GM11168 (cell line): ENCODE measurements around the gene KRTAP3-2.

Experiments
- in situ Hi-C: fragments of 300-500 bp; cut with MboI; formaldehyde crosslinking; loops from one replicate; pipeline ENCODE4 v1.12.0; 2022; ENCODE audit warnings: low sequenced_read_pairs; ENCODE audit not compliant: unreplicated experiment

KRTAP3-2 gene

DNA sequence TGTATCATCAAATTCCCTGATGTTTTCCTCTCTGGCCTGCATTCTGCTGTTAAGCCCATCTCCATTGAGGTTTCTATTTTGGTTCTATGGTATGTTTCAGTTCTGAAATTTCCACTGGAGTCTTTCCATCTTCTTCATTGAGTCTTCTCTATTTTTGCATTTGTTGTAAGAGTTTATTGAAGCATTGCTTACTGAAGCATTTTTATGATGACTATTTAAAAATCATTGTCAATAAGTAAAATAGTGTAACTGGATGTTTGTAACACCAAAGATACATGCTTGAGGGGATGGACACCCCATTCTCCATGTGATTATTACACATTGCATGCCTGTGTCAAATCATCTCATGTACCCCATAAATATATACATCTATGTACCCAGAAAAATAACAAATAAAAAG, 24.2 kb downstream of the KRTAP3-2 start:
- in situ Hi-C loops, result no loop called here

DNA sequence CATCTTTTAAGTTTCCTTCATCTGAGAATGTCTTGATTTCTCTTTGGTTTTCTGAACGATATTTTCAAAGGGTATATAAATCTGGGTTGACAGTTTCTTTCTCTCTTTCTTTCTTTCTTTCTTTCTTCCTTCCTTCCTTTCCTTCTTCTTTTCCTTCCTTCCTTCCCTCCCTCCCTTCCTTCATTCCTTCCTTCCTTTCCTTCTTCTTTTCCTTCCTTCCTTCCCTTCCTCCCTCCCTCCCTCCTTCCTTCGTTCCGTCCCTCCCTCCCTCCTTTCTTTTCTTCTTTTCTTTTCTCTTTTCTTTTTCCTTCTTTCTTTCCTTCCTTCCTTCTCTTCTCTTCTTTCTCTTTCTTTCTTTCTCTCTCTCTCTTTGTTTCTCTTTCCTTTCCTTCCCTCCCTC, 25.3 kb downstream of the KRTAP3-2 start:
- in situ Hi-C loops, result no loop called here

- in situ Hi-C loops, result no loop called here
These were observed 32.1 kb downstream of the KRTAP3-2 start for GRCh38 chr17:40967582-40967981.

DNA sequence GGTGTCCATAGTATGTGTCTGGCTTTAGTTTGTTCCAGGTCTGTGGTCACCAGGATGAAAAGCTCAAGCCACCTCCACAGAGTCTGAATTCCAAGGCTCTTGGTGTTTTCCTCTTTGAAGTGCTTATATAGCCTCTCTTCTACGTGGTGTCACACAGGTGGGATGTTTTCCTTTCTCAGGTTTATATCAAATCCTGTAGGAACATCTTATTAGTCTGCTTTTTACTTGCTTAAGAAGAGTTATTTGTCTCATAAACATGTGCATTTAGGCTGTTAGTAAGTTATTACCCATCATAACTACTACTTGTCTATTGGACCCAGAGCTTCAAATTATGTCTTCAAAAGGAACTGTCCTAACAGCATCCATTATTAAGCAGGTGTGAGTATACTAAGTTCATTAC, 32.9 kb downstream of the KRTAP3-2 start, which contains the start of gene KRT39:
Gene KRT39, minus strand, starts transcription at position 101 of the 400 bp plus-strand sequence. Its CDS starts 92 bp downstream, at position 9.
- in situ Hi-C loops, result no loop called here

DNA sequence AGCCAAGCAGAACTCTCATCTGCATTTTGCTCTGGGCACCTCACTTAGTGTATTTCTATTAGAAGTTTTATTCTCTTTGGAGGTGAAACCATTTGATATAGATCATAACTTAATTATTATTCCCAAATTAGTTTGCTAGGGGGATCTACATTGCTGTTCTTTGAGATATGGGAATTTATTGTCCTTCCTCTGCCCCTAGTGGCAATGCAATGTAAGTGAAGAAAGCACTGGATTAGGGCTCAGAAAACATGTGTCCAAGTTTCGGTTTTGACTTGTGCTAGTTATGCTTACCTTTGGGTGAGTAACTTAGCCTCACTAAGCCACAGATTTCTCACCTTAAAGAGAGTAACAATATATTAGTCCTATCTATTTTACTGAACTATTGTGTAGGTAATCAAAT, 35.9 kb downstream of the KRTAP3-2 start:
- in situ Hi-C loops, result no loop called here

DNA sequence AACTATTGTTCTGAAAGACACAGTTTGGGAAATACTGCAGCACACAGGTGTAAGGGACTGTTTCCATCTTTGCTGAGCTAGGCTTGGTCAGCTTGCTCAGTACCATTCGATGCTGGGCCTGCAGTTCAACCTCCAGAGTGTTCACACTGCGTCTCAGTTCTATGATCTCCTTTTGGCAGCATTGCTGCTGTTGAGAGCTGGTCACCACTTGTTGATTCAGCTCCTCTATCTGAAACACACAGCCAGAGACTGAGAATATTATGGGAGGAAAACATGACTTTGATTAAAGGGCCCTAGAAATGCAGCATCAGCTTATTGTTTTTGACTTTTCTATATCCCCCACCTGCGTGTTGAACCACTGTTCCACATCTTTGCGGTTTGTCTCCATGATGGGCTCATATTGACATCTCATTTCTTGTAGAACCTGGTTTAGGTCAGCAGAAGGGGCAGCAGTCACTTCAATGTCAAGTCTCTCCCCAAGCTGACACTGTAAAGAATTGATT, 37.6 kb downstream of the KRTAP3-2 start:
- in situ Hi-C loops, result no loop called here

DNA sequence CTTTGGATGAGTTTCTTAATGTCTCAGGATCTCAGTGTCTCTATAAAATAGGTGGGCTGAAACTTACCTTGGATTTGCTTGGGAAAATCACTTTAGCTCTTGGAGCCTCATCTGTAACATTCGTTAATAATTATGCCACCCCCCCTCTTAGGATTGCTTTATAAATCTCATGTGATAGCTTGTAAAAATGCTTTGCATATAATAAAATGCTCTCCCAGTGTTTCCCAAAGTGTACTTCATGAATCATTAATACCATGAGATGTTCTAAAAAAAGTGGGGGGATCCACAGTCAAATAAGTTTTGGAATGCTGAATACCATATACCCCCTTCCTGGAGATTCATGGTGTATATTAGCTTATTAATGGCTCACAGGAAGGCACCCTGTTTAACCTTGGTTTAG, 38.1 kb downstream of the KRTAP3-2 start:
- in situ Hi-C loops, result no loop called here

DNA sequence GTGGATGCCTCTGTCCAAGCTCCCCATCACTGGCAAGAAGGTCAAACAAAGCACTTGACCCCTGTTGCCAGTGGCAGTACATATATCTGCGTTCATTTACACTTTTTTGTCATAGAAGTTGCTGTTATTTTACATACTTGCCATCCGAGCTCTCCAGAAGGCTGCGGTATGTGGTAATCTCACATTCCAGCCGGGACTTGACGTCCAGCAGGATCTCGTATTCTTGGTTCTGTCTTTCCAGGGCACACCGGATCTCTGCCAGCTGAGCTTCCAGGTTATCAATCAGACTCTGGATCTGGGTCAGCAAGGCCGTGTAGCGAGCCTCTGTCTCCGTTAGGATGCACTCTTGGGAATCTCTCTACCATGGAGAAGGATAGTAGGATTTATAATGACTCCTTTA, 39.6 kb downstream of the KRTAP3-2 start:
- in situ Hi-C loops, result no loop called here

DNA sequence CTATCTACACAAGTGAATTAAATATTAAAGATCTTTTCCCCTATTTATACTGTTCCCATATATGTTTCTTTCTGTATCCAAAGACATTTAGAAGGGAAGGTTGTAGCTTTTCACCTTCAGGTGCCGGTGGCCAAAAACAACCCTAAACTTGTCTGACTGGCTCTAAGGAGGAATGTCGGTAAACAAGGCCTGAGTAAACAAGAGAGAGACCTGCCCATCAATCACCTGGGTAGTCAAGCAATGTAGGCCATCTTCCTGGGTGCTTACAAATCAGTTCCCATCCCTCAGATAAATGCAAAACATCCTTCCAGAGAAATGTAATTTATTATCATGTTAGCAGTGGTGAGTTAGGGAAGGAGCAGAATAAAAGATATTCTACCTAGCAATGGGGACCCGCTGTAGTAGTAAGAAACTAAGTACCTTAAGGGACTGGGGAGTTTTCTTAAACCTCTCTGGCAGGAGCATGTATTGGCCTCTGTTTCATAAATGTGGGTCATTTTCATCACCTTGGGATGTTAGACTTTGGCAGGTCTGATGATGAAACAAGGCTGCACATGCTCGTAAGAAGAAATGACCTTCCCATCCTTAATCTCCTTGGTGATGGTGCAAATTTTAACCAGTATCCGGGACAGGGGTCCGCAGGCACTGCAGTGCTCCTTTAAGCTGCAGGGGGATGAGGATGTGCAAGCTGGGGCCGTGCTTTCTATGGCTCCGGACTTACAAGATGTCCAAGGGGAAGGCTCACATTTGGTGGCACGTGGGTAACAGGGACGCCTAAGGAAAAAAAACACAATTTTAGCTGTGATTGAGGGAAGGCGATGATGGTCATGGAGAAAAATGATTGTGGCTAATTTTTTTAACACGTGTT, 41.4 kb downstream of the KRTAP3-2 start:
- in situ Hi-C loops, result no loop called here

DNA sequence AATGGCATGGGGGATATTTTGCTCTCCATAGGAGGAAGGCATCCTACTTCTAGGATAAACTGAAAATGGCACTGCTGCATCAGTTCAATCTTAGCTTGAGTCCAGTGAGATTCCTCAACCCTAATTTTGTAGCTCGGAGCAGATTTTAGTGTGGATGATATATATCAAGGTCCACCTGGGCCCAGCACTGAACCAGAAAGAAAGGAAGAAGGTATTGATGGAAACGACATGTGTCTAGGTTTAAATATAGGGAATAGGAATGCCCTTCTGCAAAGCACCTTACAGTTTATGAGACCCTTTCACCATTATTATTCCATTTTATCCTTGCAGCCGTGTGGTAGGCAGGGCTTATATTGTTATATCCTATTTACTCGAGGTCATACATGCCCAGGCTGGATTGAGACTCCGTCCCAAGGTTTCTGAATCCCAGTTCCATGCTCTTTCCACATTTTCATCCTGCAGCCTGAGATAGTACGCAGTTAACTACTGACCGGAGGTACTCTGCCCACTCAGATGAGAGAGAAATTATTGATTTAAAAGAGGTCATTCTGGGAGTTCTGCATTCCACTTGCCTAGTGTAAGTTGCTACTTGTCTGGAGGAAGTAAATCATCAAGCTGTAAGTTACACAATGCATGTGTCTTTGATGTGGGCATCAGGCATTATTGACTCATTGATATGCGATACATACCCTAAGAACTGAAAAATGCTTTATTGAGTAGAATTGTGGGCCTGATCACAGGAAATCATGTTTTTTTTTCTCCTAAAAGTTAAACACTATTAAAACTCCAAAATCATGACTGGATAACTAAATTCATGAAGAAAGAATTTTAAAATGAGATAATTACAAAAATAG, 43.1 kb downstream of the KRTAP3-2 start:
- in situ Hi-C loops, result no loop called here

GRCh38 chr17:40953881-40954280, 45.8 kb downstream of the KRTAP3-2 start:
- in situ Hi-C loops, result no loop called here

DNA sequence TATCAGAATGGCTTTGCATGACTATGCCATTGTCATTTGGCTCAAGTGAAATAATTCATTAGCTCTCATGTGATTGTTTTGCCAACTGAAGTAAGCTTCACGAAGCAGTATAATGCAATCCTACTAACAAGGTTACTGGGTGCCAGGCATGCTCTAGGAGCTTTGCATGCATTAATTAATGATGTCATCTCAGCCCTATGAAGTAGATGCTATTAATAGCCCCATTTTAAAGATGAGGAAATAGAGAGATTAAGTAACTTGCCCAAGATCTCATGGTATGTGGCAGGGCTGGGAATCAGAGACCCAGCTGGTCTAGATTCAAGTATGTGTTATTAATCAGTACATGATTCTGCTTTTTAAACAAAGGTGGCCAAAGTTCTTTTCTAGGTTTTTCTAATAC, 47.0 kb downstream of the KRTAP3-2 start:
- in situ Hi-C loops, result no loop called here

- in situ Hi-C loops, result no loop called here
These were observed 47.6 kb downstream of the KRTAP3-2 start for GRCh38 chr17:40952154-40952553.

GRCh38 chr17:40951011-40951622, 48.6 kb downstream of the KRTAP3-2 start:
- in situ Hi-C loops, result no loop called here

DNA sequence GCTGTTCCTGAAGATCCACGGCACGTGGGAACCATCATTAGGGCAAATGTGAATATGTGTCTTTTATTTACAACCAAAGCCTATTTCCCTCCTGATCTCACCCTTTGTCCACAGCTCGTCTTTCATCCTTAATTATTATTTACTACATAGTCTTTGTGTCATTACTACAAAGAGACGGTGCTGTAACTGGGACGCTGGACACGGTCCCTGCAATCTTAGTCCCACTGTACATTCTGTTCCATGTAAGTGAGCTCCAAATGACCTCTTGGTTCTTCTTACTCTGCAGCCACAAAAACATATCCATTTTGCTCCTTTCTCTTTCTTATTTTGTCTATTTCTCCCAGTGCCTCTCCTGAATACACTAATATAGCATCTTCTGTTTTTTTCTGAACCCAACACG, 49.5 kb downstream of the KRTAP3-2 start:
- in situ Hi-C loops, result no loop called here

- in situ Hi-C loops, result no loop called here
These were observed 50.3 kb downstream of the KRTAP3-2 start for GRCh38 chr17:40949418-40949817.
